ENCODE results near the gene CBY1.
"Not testable (repeated sequence)": the region's sequence is repeated elsewhere in the genome, so short reads cannot be mapped to it uniquely, and the experiment has no call there.

Gene CBY1

DNA sequence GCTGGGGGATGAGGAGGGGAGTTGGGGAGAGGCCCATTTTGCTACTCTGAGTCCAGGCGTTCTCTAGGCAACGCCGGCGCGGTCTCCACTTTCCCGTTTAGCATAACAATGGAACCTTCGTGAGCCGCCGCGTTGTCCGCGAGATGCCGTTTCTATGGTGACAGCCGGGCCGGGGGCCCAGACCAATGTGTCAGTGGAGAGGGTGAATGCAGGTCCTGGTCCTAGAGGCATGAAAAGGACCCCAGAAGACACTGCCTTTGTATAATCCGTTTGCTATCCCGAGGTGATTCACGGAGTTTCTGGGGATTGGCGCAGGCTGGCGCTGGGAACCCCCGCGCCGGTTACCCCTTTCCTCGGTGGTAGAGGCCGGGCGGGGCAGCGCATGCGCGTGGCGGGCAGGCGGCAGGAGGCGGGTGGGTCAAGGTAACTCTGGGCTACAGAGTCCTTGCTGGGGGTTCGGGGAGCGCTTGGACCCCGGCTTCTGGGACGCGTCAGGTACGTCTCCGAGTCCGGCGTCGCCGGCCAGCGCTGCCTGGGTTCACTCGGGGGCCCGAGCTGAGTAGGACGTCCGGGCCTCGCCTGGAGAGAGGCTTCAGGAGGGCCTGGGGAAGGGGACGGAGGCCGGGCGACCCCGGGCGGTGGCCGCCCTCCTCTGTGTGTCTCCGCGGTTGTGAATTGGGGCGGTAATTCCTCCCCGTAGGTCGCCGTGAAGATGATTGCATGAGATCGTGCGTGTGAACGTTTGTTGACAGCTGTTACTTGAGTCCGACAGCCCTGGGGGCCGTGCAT, at the start of gene CBY1, which contains the start of gene FAM227A:
TSS of gene CBY1 (plus strand) at position 383 of the 789 bp plus-strand sequence. CDS start 11,417 bp downstream, outside the sequence.
TSS of gene FAM227A (minus strand) at position 137 of the 789 bp plus-strand sequence. CDS start 6,224 bp downstream, outside the sequence.
- DNase-seq (ENCODE audit: low read depth in 2 of 2) = peak; percentile 72 to 77

DNA sequence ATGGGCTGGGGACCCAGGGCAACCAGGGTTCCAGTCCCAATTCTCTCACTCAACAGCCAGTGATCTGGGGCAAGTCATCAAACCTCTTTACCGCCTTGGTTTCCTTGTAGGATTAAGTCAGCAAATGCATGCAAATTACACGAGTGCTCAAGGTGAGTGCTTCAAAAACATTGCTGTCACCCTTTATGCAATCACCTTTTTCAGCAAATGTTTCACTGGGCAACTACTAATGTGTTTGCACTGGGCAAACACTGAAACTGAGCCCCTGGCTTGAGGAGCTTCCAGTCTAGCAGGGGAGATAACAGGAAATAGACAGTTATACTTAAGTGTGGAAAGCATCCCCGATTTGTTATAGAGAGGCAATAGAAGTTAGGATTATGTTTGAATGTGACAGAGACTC, 48.8 kb upstream of the CBY1 start:
- DNase-seq (ENCODE audit: low read depth in 2 of 2) = no peak

DNA sequence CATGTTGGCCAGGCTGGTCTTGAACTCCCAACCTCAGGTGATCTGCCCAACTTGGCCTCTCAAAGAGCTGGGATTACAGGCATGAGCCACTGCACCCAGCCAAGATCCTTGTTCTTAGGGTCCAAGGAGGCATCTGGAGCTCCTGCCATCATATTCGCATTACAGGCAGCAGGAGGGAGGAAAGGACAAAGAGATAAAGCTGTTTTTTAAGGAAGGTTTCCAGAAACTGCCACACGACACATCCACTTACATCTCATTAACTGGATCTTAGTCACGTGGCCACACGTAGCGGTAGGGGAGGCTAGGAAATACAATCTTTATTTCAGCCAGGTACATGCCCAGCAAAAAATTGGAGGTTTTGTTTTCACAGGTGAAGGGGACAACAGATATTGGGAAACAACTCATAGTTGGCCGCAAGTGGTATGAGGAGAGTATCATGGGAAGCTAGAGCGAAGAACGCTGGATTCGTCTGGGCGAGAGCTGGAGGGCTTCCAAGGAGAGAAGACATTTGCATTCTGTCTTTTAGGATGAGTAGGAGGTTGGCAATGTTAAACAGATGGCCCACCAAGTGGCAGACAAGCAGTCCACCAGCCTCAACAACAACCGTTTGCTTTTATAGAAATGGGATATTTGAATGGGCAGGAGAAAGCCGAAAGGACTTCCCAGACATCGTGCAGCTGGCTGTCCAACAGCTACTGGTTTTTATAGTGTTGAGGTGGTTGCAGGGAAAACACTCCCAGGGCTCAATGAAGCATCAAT, 47.3 kb upstream of the CBY1 start:
- DNase-seq (ENCODE audit: low read depth in 2 of 2) = no peak

DNA sequence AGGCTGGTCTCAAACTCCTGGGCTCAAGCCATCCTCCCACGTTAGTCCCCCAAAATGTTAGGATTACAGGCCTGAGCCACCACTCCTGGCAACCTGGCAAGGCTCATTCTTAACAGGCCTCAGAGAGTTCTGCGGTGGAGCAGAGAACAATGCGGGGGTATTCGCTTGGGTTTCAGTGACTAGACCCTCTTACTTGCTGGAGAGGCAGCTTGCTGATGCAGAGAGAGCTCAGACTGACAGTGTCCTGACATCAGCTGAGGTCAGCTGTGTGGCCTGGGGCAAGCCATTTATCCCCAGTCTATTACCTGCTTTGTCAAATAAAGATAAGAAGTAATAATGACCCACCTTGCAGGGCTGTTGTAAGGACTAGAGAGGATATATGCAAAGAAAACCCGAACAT, 46.2 kb upstream of the CBY1 start:
- DNase-seq (ENCODE audit: low read depth in 2 of 2) = no peak

DNA sequence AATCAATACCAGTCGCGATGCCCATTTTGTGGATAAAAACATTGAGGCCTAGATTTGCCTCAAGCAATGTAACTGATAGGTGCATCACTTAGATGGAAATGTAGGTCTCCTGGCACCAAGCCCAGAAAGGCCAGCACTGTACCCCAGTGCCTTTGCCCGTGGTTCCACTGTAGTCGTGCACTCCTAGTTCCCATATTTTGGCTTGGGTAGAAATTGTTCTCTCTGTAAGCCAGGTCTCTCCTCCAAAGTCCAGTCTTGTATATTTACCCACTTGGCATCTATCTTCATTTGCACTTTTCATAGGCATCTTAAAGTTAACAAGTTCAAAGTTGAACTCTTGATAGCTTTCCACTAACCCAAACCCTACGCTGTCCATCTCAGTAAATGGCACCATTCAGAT, 44.9 kb upstream of the CBY1 start:
- DNase-seq (ENCODE audit: low read depth in 2 of 2) = no peak

DNA sequence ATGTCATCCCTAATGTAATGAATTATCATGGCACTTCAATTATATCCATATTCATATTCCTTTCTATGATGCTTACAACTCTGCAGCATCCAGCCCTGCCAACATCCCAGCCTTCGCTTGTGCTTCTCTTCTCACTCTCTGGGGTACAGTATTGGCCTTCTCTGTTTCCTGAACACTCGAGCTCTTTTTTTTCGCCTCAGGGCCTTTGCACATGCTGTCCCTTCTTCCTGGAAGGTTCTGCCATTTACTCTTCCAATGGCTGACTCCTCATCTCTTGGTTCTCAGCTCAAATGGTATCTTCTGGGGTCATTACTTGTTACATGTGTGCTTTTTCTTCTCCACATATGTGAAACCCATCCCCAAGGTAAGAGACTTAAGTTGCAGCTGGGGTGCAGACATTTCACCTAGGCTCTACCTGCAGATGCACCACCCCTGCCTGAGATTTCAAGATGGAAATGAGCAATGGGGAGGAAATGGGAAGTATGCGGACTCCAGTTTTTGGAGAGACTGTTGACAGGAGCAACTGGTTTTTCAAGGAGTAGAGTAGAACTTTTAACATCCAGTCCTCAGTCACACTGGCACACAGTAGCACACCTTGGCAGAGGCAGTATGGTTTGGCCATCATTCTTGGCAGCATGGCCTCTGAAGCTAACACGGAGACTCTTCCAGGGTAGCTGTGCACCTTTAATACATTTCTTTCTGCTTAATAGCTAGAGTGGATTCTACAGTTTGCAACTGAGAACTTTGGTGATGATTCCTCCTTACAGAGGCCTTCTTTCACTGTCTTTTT, 44.0 kb upstream of the CBY1 start:
- no peak for DNase-seq (ENCODE audit: low read depth in 2 of 2)

DNA sequence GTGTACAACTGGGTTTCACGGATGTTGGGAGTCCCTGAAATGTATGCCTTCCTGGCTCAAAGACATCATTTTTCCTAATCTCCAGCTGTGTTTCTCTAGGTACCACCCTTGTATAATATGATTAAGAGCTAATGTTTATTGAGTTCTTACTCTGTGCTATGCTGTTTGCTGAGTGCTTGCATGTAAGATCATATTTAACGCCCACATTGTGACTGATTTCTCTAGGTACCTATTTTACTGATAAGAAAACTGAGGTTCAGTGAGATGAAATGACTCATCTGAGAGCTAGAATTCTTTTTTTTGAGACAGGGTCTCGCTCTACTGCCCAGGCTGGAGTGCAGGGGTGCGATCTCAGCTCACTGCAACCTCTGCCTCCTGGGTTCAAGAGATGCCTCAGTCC, 42.9 kb upstream of the CBY1 start:
- no peak for DNase-seq (ENCODE audit: low read depth in 2 of 2)

DNA sequence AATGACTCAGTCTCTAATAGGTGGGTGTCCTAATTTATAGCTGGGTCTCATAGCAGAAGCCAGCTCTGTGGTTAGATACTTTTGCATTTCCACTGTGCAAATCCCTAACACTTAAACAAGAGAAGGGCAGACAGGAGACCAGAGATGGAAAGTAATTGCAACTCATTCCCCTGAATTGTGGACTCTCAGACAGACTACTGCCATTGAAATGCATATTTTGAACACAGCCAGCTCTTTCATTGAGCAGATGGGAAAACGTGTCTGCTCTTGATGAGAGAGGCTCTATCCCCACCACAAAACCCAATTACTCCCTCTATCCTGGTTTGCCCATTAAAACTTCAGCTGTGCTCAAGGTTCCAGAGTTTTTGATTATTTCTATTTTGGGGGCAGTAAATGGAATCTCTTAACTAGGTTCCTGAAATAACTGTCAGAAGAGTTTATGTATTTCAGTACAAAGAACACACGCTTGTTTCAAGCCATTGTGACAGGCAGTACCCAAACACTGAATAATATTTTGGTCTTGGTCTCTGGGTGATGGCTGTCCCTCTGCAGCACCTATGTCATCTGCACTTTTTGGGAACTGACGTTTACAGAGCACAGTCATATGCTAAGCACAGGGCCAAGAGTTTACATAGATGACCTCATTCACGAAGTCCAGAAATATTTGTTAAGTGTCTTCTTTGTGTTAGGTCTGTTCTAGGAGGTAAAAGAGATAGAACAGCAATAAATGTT, 41.9 kb upstream of the CBY1 start:
- DNase-seq (ENCODE audit: low read depth in 2 of 2) = no peak

DNA sequence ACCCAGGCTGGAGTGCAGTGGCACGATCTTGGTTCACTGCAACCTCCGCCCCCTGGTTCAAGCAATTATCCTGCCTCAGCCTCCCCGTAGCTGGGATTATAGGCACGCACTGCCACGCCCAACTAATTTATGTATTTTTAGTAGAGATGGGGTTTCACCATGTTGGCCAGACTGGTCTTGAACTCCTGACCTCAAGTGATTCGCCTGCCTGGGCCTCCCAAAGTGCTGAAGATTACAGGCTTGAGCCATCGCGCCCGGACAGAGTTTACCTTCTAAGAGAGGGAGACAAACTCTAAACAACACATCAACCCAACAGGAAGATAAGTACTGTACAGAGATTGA, 41.4 kb upstream of the CBY1 start:
- DNase-seq (ENCODE audit: low read depth in 2 of 2) = not testable (repeated sequence)

DNA sequence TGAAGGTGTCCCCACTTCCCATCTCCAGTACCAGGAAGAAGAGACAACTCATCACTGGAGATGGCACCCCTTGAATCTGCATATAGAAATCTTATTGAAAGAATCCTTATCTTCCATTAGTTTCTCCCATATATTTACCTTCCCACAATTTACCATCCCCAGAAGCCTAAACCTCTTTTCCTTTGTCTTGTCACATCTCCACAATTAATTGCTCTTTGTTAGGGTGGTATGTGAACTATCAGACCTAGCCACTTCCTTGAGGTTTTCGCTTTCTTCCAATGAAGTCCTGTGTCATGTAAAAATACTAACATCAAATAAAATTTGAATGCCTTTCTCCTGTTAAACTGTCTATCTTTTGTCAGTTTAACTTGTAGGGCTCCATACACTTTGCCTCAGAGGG, 38.2 kb upstream of the CBY1 start:
- no peak for DNase-seq (ENCODE audit: low read depth in 2 of 2)

DNA sequence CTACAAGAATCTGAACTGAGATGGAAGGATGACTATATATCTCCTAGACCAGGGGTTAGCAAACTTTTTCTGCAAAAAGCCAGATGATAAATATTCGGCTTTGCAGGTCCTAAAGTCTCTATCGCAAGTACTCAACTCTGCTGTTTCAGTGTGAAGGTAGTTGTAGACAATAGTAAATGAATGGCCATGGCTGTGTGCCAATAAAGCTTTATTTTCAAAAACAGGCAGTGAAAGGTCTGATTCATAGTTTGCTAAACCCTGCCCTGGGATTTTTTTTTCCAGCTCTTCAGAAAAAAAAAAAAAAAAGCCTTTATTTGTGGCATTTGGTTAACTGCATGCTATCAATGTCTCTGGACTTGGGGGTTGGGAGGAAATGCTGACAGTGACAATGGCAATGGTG, 37.8 kb upstream of the CBY1 start:
- DNase-seq (ENCODE audit: low read depth in 2 of 2) = no peak

DNA sequence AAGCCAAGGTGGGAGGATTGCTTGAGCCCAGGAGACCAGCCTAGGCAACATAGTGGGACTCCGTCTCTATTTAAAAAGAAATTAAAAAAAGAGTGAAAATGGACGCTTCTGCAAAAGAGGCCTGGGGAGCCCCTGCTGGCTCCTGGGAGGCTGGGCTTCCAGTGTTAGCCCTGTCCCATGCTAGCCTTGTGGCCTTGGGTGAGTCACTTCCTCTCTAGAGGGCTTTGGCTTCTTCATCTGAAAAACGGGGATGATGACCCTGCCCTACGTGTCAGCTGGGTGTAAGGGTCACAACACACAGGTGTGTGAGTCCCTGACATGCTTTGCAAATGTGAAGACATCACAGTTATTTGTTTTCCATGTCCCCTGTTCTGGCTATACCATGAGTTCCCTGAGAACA, 33.1 kb upstream of the CBY1 start:
- DNase-seq (ENCODE audit: low read depth in 2 of 2) = no peak

DNA sequence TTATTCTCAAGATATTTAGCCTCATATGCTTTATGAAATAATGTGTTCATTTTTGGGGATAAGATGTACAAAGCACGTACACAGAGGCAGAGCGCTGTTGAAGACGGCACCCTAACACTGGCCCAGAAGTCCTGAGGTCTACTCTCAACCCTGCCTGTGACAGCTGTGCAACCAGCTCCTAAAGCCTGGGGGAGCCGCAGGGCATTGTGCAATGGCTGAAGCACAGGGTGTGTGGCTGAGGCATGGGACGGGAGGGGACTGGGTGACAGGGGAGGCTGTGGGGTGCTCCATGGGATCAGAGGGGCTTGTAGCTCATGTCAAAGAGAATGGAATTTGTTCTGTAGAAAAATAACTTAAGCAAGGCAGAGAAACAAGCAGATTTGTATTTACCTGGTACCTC, 28.0 kb upstream of the CBY1 start:
- no peak for DNase-seq (ENCODE audit: low read depth in 2 of 2)

DNA sequence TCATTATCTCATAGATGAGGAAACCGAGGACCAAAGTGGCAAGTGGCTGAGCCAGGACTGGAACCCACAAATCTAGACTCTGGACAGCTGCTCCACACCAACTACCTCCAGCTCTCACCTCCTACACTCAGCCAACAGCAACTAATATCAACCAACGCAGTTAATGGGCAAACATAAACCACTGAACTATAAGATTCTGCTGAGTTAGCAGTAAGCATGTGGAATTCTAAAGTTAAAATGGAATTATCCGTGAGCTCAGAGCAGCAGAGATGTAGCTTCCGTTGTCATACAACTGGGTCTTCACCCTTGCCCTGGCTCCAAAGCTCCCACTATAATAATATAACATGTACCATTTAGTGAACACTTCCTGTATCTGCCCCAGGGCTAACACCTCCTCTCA, 27.3 kb upstream of the CBY1 start:
- DNase-seq (ENCODE audit: low read depth in 2 of 2) = no peak

DNA sequence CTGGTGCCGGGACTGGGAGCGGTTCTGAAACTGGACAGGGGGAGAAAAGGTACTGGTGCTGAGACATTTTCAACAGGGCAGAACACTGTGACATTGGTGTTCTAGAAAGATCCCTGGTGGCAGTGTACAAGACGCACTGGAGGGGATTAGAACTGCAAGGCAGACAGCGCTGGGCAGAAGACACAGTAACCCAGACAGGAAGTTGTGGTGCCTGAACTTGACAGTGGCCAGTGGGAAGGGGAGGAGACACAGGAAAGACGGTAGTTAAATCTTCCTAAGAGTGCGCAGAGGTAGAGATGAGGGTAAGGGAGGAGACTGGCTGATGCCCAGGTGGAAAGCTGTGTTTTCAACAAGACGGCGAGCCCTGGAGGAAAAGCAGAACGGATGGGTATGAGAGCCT, 24.7 kb upstream of the CBY1 start:
- DNase-seq (ENCODE audit: low read depth in 2 of 2) = no peak

DNA sequence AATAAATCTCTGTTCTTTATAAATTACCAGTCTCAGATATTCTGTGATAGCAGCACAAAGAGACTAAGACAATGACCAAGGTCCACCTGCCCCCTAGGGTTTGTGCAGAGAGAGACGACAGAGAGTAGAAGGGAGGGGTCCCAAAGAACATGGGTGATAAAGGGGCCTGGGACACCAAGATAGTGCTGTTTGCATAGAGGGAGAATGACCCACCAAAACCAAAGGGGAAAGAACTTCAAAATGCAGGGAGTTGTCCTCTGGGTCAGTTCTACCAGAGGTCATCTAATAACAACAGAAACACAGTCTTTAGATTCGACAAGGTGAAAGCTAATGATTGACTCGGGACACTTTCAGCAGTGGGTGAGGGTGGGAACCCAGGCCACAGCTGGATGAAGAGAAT, 23.9 kb upstream of the CBY1 start:
- DNase-seq (ENCODE audit: low read depth in 2 of 2) = no peak

DNA sequence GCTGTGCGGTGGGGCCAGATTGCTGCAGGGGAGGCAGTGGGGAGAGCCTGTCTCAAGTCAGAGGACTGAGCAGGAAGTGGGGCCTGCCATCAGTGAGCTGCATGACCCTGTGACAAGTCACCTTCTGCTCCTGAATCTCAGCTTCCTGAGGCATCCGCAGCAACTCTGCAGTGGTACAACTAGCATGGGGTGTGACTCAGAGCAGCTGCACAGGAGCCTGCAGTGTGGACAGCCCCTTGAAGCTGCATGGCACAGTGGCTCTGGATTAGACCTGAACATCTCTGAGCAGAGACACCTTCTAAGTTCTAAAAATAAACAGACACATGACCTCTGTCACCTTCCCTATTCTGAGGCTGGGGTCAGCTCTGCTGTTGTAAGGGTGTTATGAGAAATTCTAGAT, 18.2 kb upstream of the CBY1 start:
- no peak for DNase-seq (ENCODE audit: low read depth in 2 of 2)

DNA sequence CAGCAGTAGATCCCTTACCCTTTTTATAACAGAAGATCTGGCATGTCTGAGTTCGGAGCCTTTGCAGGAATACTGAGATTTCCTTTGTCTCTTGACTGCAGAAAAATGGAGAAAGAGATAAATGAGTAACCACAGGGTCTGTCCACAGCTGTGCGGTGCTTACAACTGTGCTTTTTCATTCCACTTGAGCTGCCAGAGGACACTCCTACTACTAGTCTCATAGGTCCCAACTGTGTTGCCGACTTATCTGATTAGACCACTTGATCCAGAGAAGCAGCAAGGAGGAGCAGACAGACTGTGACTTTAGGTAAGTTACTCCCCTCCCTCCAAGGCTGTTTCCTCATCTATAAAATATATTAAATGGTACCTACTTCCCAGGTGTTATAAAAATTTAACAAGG, 17.7 kb upstream of the CBY1 start:
- DNase-seq (ENCODE audit: low read depth in 2 of 2) = no peak

DNA sequence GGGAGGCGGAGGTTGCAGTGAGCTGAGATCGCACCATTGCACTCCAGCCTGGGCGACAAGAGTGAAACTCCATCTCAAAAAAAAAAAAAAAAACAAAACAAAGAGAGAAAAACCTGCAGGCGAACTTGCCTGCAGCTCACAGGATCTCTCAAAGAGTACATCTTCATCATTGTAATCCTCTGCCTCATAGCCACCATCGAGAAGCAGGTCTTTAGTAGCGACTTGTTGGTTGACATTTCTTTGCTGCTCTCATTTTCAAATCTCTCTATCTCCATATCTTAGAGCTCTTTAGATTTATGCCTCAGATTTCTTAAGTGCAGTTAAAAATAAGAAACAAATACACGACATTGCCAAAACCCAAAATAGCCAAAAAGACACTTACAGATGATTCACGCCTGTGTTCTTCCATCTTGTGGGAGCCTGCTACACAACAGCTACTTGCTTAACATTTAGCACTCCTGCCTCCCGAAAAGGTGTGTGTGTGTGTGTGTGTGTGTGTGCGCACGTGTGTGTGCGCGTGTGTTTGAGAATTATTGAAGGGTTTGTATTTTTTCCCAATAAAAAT, 14.9 kb upstream of the CBY1 start:
- DNase-seq (ENCODE audit: low read depth in 2 of 2) = no peak

DNA sequence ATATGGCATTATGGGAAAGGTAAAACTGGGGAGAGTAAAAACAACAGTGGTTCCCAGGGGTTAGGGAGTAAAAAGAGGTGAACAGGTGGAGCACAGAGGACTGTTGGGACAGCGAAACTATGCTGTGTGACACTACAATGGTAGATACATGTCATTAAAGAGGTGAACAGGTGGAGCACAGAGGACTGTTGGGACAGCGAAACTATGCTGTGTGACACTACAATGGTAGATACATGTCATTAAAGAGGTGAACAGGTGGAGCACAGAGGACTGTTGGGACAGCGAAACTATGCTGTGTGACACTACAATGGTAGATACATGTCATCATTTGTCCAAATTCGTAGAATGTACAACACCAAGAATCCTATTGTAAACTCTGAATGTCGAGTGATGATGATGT, 12.2 kb upstream of the CBY1 start:
- not testable (repeated sequence) for DNase-seq (ENCODE audit: low read depth in 2 of 2)

DNA sequence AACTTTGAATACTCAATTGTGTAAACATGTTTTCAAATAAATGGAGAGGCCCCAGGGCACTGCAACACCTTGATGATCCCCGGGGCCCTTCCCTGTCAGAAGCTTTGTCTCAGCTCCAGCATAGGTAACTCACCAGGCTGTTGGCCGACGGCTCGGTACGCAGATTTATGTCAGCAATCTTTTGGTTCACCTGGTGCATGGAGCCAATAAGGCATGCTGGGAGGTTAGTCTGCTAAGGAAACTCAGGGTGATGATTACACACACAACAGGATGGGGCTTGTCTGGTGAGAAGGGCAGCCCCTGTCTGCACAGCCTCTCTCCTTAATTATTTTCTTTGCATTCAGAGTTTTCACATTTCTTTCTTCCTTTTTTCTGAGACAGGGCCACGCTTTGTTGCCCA, 11.0 kb upstream of the CBY1 start:
- no peak for DNase-seq (ENCODE audit: low read depth in 2 of 2)

All from stimulated activated CD8-positive, alpha-beta memory T cell treated with anti-CD3 and anti-CD28 coated beads, Interleukin-2, amount 100 ng/mL, for 48 hours (primary cell).